ENCODE measurements around the gene SHC4.
A peak's percentile ranks its signal among the peaks of the same experiment; 100 is the strongest.

Gene SHC4

GRCh38 chr15:48963524-48964113 is at the start of gene SHC4:
Gene SHC4, minus strand, starts transcription at chr15:48963919. Its CDS starts 904 bp downstream, at chr15:48963015.
- Mint-ChIP-seq H3K4me3 (peak within 1 kb of the TSS; percentile 62), H3K9me3 (no peaks in the 10 kb centered on the region), H3K27ac (peak within 1 kb of the TSS; percentile 73), H3K4me1 (peaks cover 40% of the 10 kb centered on the region), H3K36me3 (peaks cover 4% of the 10 kb centered on the region), H3K27me3 (peaks cover 58% of the 10 kb centered on the region)
- no peak for DNase-seq
- CTCF ChIA-PET = interaction anchor here (0.8 to 8.6 kb wide), 8 partner anchors 12 to 182 kb away, joined by 4 to 112 read pairs (median 12); partner anchors contain the start of gene EID1

- peaks cover 29% of the 10 kb centered on the region for H3K36me3 Mint-ChIP-seq
- CTCF ChIA-PET = no interaction called here
- H3K4me3 Mint-ChIP-seq = no peak overlapping the region
- H3K4me1 Mint-ChIP-seq = no peaks in the 10 kb centered on the region
- no peak for DNase-seq
- H3K27ac Mint-ChIP-seq = no peak overlapping the region
- H3K9me3 Mint-ChIP-seq = peaks cover 4% of the 10 kb centered on the region
- H3K27me3 Mint-ChIP-seq = no peaks in the 10 kb centered on the region
Observed at GRCh38 chr15:48999314-48999713, 35.6 kb upstream of the SHC4 start.

- Mint-ChIP-seq H3K9me3 (no peaks in the 10 kb centered on the region), H3K27ac (no peak overlapping the region), H3K4me1 (no peaks in the 10 kb centered on the region), H3K36me3 (peaks cover 33% of the 10 kb centered on the region), H3K4me3 (no peak overlapping the region), H3K27me3 (no peaks in the 10 kb centered on the region)
- no peak for DNase-seq
- CTCF ChIA-PET = no interaction called here
Observed at GRCh38 chr15:48996276-48996675, 32.6 kb upstream of the SHC4 start.

DNA sequence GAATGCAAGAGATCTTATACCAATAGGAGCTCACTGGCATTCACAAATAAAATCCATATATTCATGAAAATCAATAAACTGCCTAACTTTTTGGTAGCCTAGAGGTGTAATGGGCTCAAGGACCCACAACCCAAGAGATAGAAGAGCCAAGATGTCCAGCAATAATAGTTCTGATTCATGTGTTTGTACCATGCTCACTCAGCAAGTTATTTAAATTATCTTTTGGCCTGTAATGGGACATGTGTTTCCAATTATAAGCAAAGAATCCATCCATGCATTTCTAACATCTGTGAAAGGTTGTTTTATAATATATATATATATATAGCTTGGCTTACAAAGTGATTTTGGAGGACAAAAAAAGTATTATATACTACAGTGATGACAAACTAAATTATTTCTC is 29.7 kb upstream of the SHC4 start:
- peaks cover 32% of the 10 kb centered on the region for H3K36me3 Mint-ChIP-seq
- H3K9me3 Mint-ChIP-seq = no peaks in the 10 kb centered on the region
- no peaks in the 10 kb centered on the region for H3K4me1 Mint-ChIP-seq
- no peak overlapping the region for H3K4me3 Mint-ChIP-seq
- H3K27ac Mint-ChIP-seq = no peak overlapping the region
- CTCF ChIA-PET = no interaction called here
- no peak for DNase-seq
- H3K27me3 Mint-ChIP-seq = no peaks in the 10 kb centered on the region

DNA sequence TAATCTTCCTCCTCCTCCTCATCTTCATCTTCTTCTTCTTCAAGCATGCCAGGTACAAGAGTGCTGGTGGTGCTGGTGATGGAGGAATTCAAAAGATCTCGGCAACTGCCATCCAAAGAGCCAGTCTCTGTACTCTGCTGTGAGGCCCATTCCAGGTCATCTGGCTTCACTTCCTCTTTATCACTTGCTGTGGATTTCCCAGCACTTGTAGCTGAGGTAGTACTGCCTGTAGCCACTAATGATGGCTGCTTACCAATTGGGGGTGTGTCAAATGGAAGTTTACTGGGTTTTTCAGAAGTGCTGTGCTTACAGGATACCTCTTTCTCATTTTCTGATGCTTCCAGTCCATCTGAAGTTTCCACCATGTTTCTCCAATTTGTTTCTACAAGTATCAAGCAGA is 28.8 kb upstream of the SHC4 start:
- Mint-ChIP-seq H3K27ac (no peak overlapping the region), H3K4me1 (no peaks in the 10 kb centered on the region), H3K9me3 (no peaks in the 10 kb centered on the region), H3K4me3 (no peak overlapping the region), H3K36me3 (peaks cover 32% of the 10 kb centered on the region), H3K27me3 (no peaks in the 10 kb centered on the region)
- DNase-seq = no peak
- CTCF ChIA-PET = interaction anchor here (1.0 to 2.2 kb wide), 2 partner anchors 17 to 153 kb away, joined by 3 to 7 read pairs; no protein-coding TSS in a partner anchor

- DNase-seq = no peak
- Mint-ChIP-seq H3K4me1 (no peaks in the 10 kb centered on the region), H3K9me3 (no peaks in the 10 kb centered on the region), H3K27ac (no peak overlapping the region), H3K27me3 (no peaks in the 10 kb centered on the region), H3K36me3 (peaks cover 28% of the 10 kb centered on the region), H3K4me3 (no peak overlapping the region)
- CTCF ChIA-PET = interaction anchor here (1.0 to 2.2 kb wide), 2 partner anchors 17 to 153 kb away, joined by 3 to 7 read pairs; no protein-coding TSS in a partner anchor
Observed at GRCh38 chr15:48992096-48992495, 28.4 kb upstream of the SHC4 start.

- Mint-ChIP-seq H3K27me3 (no peaks in the 10 kb centered on the region), H3K27ac (no peak overlapping the region), H3K4me3 (no peak overlapping the region), H3K4me1 (no peaks in the 10 kb centered on the region), H3K9me3 (no peaks in the 10 kb centered on the region), H3K36me3 (peaks cover 19% of the 10 kb centered on the region)
- CTCF ChIA-PET = no interaction called here
- no peak for DNase-seq
Observed at GRCh38 chr15:48989170-48989569, 25.5 kb upstream of the SHC4 start.

DNA sequence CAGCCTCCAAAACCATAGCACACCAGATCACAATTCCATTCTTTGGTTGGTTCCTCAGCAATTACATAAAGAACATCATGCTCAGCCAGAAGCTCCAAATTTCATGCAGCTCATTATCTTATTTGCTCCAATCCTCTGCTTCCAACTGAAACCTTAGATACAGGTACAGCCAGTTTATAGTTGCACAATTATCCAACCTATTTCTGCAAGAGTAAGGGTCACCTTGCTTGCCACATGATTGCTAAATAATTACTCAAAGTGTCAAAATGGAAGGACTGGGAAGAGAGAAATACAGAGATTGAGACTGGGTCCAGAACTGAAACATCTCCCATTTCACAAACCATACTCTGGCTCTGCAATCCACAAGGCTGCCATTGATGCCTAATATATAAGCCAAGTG is 23.4 kb upstream of the SHC4 start:
- H3K9me3 Mint-ChIP-seq = no peaks in the 10 kb centered on the region
- no peak overlapping the region for H3K27ac Mint-ChIP-seq
- CTCF ChIA-PET = interaction anchor here (1.0 to 3.5 kb wide), 3 partner anchors 11 to 157 kb away, joined by 3 to 24 read pairs (median 4); no protein-coding TSS in a partner anchor

GRCh38 chr15:48986240-48986639 is 22.5 kb upstream of the SHC4 start:
- Mint-ChIP-seq H3K4me1 (no peaks in the 10 kb centered on the region), H3K4me3 (no peak overlapping the region), H3K27me3 (peaks cover 22% of the 10 kb centered on the region), H3K9me3 (no peaks in the 10 kb centered on the region), H3K27ac (no peak overlapping the region), H3K36me3 (peaks cover 9% of the 10 kb centered on the region)
- DNase-seq = no peak
- CTCF ChIA-PET = interaction anchor here (1.0 to 3.5 kb wide), 2 partner anchors 10 to 158 kb away, joined by 3 to 24 read pairs; no protein-coding TSS in a partner anchor

More for the DNA sequence above, 23.4 kb upstream of the SHC4 start:
- Mint-ChIP-seq H3K4me3 (no peak overlapping the region), H3K4me1 (no peaks in the 10 kb centered on the region), H3K27me3 (peaks cover 16% of the 10 kb centered on the region), H3K36me3 (peaks cover 12% of the 10 kb centered on the region)
- DNase-seq = no peak

GRCh38 chr15:48985516-48985915 is 21.8 kb upstream of the SHC4 start:
- Mint-ChIP-seq H3K27ac (no peak overlapping the region), H3K27me3 (peaks cover 25% of the 10 kb centered on the region), H3K4me1 (no peaks in the 10 kb centered on the region), H3K36me3 (peaks cover 6% of the 10 kb centered on the region), H3K9me3 (no peaks in the 10 kb centered on the region), H3K4me3 (no peak overlapping the region)
- DNase-seq = no peak
- CTCF ChIA-PET = interaction anchor here (1.2 to 3.5 kb wide), 2 partner anchors 9 to 121 kb away, joined by 3 to 24 read pairs; no protein-coding TSS in a partner anchor

DNA sequence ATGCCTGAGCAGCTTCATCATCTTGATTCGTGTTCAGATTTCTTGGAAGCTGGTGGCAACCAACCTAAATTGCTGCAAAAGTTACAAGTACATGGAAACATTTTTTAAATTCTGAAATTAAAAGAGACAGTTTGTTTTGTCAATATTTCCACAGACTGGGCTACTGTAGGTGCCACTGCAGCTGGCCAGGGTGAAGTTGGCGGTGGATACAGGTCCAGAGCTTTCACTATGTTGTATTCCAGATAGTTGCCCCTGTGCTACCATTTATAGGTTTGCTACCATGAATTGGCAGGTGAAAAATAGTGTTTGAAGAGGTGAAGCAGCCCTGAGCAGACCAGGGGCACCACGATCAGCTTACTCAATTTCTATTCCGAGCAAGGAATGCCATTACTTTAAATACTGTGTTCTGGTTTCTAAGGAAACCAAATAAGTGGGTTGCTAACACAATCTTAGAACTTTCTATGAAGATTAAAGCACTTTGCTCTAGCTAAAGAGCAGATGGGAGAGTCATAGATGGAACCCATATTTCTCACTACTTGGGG is 21.2 kb upstream of the SHC4 start:
- peaks cover 3% of the 10 kb centered on the region for H3K36me3 Mint-ChIP-seq
- H3K27me3 Mint-ChIP-seq = peaks cover 27% of the 10 kb centered on the region
- H3K4me3 Mint-ChIP-seq = no peak overlapping the region
- CTCF ChIA-PET = interaction anchor here (1.2 to 3.5 kb wide), 3 partner anchors 8 to 120 kb away, joined by 3 to 24 read pairs (median 4); partner anchors contain the start of gene SECISBP2L
- no peaks in the 10 kb centered on the region for H3K9me3 Mint-ChIP-seq
- H3K27ac Mint-ChIP-seq = no peak overlapping the region
- DNase-seq = no peak
- H3K4me1 Mint-ChIP-seq = no peaks in the 10 kb centered on the region

GRCh38 chr15:48984021-48984710 is 20.4 kb upstream of the SHC4 start:
- no peaks in the 10 kb centered on the region for H3K4me1 Mint-ChIP-seq
- CTCF ChIA-PET = interaction anchor here (1.2 to 3.5 kb wide), 3 partner anchors 8 to 119 kb away, joined by 3 to 24 read pairs (median 4); partner anchors contain the start of gene SECISBP2L
- peaks cover 1% of the 10 kb centered on the region for H3K36me3 Mint-ChIP-seq

GRCh38 chr15:48983300-48983699 is 19.6 kb upstream of the SHC4 start:
- CTCF ChIA-PET = interaction anchor here (1.4 kb wide), 1 partner anchor 63 kb away, joined by 4 read pairs; the partner anchor contains the start of gene SECISBP2L
- no peak for DNase-seq
- H3K4me3 Mint-ChIP-seq = no peak overlapping the region

More at GRCh38 chr15:48984021-48984710, 20.4 kb upstream of the SHC4 start:
- H3K27ac Mint-ChIP-seq = no peak overlapping the region
- no peak for DNase-seq
- no peaks in the 10 kb centered on the region for H3K9me3 Mint-ChIP-seq
- H3K27me3 Mint-ChIP-seq = peaks cover 31% of the 10 kb centered on the region
- no peak overlapping the region for H3K4me3 Mint-ChIP-seq

GRCh38 chr15:48981941-48982340 is 18.2 kb upstream of the SHC4 start:
- H3K4me1 Mint-ChIP-seq = no peaks in the 10 kb centered on the region
- peaks cover 36% of the 10 kb centered on the region for H3K27me3 Mint-ChIP-seq
- no peak overlapping the region for H3K27ac Mint-ChIP-seq
- H3K4me3 Mint-ChIP-seq = no peak overlapping the region
- no peaks in the 10 kb centered on the region for H3K36me3 Mint-ChIP-seq
- DNase-seq = no peak
- H3K9me3 Mint-ChIP-seq = no peaks in the 10 kb centered on the region
- CTCF ChIA-PET = no interaction called here

More at GRCh38 chr15:48983300-48983699, 19.6 kb upstream of the SHC4 start:
- Mint-ChIP-seq H3K36me3 (peaks cover 1% of the 10 kb centered on the region), H3K4me1 (no peaks in the 10 kb centered on the region), H3K9me3 (no peaks in the 10 kb centered on the region), H3K27ac (no peak overlapping the region), H3K27me3 (peaks cover 31% of the 10 kb centered on the region)

All from activated naive CD4-positive, alpha-beta T cell treated with anti-CD3 and anti-CD28 coated beads, Interleukin-2, amount 10 ng/mL, durations not matched to agents 7 days and 5 days (primary cell).